HT-29 (cell line): ENCODE measurements around the gene GPD2. TPM values are rescaled to one million over a fixed set of nuclear protein-coding genes. Genes with fewer than 3 reads are reported as not detected.

ENCODE experiments used
- DNase-seq: peaks from one replicate; pipeline ENCODE4 v3.0.0-alpha.2; 2015; ENCODE audit warnings: low spot score
- total RNA-seq: library from RNA; depleted of rRNA; stranded (reverse); fragments of >200 nt; shearing (Covaris generic); gene quantifications from 2 replicates; pipeline ENCODE4 v1.2.3, GENCODE V29; 2014; rRNA removed

GPD2 gene
- total RNA-seq = 30.4 and 33.2 TPM in 2 replicates

DNA sequence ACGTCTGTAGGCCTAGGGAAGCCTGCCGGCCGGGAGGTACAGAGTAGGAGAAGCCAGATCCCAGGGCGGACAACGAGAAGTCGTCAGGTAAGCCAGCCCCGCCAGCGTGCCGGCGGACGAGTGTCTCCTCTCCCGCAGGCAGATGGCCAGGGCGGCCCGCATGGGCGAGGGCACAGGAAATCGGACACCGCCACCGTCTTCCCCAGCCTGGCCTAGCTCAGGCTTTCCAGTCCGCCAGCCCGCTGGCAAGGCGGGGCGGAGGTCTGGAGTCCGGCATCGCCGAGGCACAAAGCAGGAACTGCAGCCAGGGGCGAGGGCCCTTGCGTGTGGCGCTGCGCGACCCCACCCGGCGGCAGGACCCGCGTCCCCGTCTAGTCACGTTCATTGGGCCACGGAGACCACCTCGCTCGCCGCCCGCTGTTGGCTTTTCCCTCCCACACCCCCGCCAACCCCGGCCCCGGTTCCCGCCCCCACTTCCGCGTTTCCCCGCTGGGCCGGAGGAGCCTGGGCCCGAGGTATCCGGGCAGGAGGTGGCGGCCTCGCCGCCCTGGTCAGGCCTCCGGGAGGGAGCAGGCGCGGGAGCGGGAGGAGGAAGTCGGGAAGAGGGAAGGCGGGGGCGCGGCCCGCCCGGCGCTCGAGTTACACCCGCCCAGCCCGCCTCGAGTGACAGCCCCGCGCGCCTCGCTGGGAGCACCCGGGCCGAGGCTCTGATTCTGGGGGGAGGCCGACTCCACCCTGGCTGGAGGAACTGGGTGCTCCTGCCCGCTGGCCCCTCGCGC lies at the start of gene GPD2:
TSS of gene GPD2 (plus strand) at position 662 of the 779 bp plus-strand sequence. CDS start 39,727 bp downstream, outside the sequence.
- DNase-seq = peak; percentile 91

- DNase-seq = no peak
Observed at GRCh38 chr2:156394033-156394741, 42.0 kb upstream of the GPD2 start.

DNA sequence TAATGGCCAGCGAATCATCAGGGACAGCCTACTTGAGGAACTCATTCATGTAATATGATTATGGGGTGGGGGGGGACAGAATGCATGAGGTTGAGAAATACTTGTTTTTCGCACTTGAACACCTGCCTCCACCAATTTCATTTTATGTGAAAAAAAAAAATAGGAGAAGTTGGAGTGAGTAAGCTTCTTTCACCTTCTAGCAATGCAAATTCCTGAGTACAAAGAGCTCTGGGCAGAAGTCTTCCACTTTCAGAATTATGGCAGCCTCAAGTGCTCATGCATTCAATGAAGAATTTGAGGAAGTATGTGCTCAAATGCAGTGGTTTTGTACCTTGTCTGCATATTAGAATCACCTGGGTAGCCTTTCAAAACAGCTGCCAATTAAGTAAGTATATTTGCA lies 40.1 kb upstream of the GPD2 start:
- no peak for DNase-seq

- no peak for DNase-seq
Observed at GRCh38 chr2:156397229-156397628, 39.0 kb upstream of the GPD2 start.

GRCh38 chr2:156398176-156398575 lies 38.0 kb upstream of the GPD2 start:
- DNase-seq = no peak

DNA sequence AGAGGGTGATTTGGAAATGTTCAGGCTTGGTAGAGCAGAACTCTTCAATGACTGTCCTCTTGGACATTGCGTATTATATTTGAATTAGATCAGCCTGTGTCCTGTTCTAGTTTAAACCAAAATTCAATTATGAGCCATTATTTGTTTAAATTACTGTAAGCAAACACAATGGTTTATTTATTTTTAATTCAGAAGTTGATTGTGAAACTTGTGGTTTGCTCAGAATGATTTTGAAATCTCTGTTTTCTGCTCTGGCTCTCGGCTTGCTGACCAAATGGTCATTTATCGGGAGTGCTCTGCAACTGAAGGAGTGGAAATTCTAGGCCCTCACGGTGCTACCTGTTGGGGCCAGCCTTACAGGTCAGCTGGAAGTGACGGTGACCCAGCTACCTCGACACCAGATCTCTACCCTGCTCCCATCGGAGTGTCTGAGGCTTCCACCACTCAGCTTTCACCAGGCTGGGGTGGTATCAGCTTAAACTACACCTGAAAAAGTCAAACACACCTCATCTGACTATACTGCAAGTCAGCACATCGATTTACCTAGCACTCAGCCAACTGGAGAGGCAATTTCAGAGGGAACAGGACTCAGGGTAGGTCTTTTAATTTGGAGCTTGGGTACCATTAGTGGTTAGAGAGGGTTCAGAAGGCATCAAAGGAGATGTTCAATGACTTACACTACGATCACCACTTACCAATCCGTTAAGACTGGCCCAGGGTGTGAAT lies 36.8 kb upstream of the GPD2 start:
- peak; percentile 66 for DNase-seq

- peak; percentile 88 for DNase-seq
Observed at GRCh38 chr2:156399950-156400705, 36.1 kb upstream of the GPD2 start.

DNA sequence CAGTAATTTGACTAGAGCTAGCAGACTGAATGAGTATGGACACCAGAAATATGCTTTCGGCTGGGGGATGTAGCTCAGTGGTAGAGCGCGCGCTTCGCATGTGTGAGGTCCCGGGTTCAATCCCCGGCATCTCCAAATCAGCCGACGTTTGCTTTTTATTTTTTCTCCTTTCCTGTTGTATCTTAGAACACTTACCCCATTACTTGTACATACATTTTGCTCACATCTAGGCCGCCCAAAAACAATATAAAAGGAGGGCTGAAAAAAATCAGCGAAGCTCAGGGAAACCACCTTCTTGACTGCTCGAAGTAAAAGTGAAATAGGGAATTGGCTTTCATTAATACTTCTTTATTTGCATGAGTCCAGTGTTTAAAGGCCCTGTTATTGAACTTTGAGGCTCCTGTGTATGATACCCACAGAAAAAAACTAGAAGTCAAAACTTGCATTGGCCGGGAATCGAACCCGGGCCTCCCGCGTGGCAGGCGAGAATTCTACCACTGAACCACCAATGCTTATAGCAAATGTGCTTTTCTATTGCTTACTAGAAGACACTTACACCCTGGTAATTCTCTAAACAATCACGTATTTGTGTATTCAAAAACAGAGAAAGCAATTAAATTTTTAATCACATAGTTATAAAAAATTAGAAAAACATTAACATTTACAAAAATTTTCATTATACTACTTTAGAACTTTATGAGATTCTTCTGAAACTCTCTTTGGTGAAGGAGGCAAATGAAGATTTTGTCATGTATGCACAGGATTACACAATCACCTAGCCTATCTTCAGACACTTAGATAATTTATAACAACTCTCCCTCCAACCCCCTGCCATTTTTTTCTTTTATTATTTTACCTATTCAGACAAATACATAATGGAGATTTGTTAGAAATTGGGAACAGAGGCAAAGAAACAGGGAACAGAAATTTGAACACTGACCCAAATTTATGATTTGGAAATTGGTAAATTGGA lies 35.2 kb upstream of the GPD2 start:
- DNase-seq = peak; percentile 92

DNA sequence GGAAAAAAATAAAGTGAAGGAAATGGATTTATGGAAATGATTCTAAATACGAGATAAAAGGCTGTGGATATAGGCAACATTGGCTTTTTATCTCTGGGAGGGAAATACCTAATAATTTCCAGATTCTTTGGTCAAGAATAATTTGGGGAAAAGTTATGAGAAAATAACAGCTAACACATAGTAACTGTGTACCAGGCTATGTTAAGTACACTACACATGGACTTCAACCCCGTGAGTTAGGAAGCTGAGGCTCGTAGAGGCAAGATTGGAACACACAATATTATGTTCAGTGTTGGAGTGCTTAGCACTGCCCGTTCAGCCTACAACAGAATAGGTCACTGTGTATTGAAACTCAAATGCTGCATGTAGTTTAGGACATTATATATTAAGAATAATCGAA lies 34.3 kb upstream of the GPD2 start:
- peak; percentile 61 for DNase-seq

DNA sequence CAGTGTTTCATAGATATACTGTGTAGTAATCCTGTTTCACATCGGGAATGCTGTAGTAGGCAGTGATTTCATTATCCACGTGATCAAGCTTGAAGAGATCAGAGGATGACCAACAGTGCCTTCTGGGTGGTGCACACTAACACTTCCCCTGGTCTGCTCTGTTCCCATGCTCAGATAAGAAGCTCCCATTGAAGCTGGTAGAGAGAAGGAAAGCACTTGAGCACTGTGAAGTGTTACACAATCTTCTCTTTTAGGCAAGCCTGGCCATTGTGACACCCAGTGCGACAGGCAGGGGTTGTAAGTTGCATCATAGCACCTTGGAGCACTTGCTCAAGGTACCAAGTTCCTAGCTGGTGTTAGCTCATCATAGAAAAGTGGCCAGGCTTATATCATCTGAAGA lies 30.6 kb upstream of the GPD2 start:
- DNase-seq = peak; percentile 41

- DNase-seq = no peak
Observed at GRCh38 chr2:156411835-156412234, 24.3 kb upstream of the GPD2 start.

- no peak for DNase-seq
Observed at GRCh38 chr2:156421851-156422250, 14.3 kb upstream of the GPD2 start.

DNA sequence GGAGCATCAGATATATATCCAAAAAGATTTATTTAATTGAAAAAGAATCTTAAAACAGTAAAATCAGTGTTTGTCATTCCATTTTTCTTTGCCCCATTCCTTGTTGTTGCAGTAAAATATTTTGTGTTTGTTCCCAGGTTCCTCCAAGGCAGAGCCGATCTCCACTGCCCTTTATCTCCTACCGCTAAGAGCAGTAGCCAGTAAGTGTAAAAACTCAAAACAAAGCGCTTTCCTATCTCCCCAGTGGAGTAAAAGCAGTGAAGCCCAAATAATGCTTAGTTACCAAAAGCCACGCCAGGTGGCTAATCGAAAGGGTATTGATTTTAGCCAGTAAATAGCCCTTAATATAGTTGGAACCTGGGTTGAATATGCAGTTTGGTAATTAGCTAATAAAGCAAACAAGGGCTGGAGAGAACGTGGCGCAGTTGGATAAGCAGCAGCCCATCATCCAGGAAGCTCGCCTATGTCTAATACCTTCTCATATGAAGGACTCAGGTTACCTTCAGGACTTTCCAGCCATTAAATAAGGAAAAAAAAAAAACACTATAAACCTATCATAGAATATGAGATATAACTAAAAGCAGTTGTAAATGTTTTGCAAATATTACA lies 12.4 kb upstream of the GPD2 start:
- DNase-seq = no peak

GRCh38 chr2:156427074-156427473 lies 9.1 kb upstream of the GPD2 start:
- DNase-seq = no peak

DNA sequence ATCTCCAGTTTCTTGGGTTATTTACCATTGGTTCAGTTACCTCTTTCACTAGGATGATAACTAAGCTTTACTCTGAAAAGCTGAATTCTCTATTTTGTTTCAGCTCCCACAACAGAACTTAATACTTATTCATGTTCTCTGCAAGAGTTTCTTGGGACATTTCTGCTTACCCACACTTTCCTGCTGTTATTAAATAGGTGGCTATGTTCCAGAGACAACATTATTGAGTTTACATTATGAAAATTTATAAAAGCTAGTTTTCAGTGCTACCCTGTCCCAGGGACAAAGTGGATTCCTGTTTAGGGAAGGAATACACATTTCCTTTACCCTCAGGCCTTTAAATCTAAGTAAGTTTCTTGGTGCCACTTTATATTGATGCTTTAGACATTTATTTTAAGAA lies 7.0 kb upstream of the GPD2 start:
- no peak for DNase-seq

- no peak for DNase-seq
Observed at GRCh38 chr2:156430236-156430979, 5.8 kb upstream of the GPD2 start.

- DNase-seq = peak; percentile 43
Observed at GRCh38 chr2:156430980-156431358, 5.2 kb upstream of the GPD2 start.

DNA sequence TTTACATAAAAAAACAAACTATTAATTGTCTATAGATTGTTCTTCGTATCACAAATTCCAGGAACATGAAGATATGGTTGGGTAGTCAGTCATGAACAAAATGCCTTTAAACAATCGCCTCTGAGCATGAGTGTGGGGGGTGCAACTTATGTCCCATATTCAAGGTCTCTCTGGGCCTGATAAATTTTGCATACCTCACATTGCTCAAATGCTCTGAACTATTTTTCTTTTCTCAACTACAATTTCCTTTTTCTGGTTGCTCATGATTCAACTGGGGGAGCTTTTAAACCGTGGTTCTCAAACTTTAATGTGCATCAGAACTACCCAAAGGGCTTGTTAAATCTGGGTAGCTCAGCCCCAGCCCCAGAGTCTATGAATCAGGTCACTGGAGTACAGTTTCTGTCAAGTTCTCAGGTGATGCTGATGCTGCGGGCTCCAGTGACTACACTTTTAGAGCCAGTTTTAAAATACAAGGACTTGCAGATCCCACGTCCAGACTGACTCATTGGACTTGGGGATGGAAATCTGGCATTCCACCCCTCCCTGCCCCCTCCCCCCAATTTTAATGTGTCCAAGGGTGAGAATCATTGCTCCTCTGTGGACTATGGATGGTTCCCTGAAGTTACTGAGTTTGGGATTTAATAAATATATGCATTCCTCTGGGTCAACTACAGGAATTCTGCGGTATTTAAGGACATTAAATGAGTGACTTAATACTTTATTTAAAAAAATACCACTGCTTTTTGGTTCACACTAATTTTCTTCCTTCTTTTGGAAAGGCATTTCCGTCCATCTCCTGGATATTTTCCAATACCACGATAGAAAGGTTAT lies 1.5 kb upstream of the GPD2 start:
- peak; percentile 23 for DNase-seq

- no peak for DNase-seq
Observed at GRCh38 chr2:156435396-156435717, 822 bp upstream of the GPD2 start.
